B cell (primary cell): ENCODE measurements around the gene ZBTB12.

Source experiments
- EZH2 ChIP-seq: IDR thresholded peaks from 2 replicates; pipeline ENCODE4 v1.6.1; 2012; ENCODE audit warnings: borderline replicate concordance, low read depth, mild to moderate bottlenecking, moderate library complexity, low read length; ENCODE audit not compliant: insufficient read depth, poor library complexity, severe bottlenecking
- TF ChIP-seq, protein P1 (sequence below): fragments of 200-600 bp; IDR thresholded peaks from one replicate; pipeline ENCODE4 v1.8.0; 2022; ENCODE audit warnings: antibody characterized with exemption, mild to moderate bottlenecking

DNA sequence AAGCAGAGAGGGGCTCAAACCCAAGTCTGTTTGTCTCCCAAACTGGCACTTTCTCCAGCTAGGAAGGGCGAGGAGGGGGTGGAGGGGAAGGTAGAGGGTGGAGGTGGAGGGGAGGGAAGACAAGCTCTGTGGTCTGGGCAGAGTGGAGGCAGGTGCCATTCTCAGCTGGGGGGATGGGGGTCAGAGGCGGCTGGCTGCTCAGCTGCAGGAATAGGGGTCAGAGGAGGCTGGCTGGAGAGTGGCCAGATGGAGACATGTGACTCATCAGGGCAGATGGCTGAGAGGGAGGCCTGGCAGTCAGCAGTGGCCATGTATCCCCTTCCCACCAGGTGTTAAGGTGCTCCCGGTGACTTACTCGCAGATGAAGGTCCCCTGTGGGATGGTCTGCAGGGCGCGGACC lies 19.5 kb downstream of the ZBTB12 start:
- TF ChIP-seq, protein P1, sequence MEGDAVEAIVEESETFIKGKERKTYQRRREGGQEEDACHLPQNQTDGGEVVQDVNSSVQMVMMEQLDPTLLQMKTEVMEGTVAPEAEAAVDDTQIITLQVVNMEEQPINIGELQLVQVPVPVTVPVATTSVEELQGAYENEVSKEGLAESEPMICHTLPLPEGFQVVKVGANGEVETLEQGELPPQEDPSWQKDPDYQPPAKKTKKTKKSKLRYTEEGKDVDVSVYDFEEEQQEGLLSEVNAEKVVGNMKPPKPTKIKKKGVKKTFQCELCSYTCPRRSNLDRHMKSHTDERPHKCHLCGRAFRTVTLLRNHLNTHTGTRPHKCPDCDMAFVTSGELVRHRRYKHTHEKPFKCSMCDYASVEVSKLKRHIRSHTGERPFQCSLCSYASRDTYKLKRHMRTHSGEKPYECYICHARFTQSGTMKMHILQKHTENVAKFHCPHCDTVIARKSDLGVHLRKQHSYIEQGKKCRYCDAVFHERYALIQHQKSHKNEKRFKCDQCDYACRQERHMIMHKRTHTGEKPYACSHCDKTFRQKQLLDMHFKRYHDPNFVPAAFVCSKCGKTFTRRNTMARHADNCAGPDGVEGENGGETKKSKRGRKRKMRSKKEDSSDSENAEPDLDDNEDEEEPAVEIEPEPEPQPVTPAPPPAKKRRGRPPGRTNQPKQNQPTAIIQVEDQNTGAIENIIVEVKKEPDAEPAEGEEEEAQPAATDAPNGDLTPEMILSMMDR: no peak
- no peak for TF ChIP-seq EZH2
